ENCODE data around the gene SOCS1. TPM values are rescaled to one million over a fixed set of nuclear protein-coding genes. Genes with fewer than 3 reads are reported as not detected.

Gene SOCS1
- total and polyA plus RNA-seq, 2 of the 4 experiments (the other 2 are of a cell fraction): 2.0 to 22.0 TPM

DNA sequence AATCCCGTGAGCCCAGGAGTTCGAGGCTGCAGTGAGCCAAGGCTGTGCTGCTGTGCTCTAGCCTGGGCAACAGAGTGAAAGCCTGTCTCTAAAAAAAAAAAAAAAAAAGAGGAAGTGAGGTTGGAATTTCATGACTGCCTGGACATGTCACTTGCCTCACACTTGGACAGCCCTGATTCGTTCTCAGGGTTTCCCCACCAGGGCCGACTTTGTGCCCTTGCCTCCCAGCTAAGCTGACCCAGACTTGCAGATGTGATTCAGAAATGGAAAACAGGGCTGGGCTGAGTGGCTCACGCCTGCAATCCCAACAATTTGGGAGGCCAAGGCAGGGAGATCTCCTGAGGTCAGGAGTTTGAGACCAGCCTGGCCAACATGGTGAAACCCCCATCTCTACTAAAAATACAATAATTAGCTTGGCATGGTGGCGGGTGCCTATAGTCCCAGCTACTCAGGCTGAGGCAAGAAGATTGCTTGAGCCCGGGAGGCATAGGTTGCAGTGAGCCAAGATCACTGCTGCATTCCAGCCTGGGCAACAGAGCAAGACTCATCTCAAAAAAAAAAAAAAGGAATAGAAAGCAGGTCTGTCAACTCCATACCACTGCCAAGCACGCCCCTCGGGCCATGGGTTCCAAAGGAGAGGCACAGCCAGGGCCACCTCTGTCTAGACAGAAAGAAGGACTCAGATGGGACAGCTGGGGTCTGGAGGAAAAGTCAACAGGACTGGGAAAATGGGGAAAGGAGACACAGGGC, 46.9 kb downstream of the SOCS1 start:
- in situ Hi-C loops (cut with MboI; ENCODE audit: low sequenced_read_pairs): no loop called here
- Histone ChIP-seq H3K36me3 (ENCODE audit: control insufficient read depth, insufficient read depth, low read length) (no peaks in the 10 kb centered on the region), H3K4me2 (ENCODE audit: low read depth, low read length) (no peak overlapping the region), H2AFZ (replicated peaks; ENCODE audit: low read length, poor library complexity) (peak overlapping the region; percentile 15), H4K5ac (ENCODE audit: low read depth, low read length) (no peak overlapping the region), H3K27ac (ENCODE audit: insufficient read depth, low read length) (no peak overlapping the region), H3K9ac (ENCODE audit: low read depth, low read length) (no peak overlapping the region), H2AK9ac (replicated peaks; ENCODE audit: low read depth, low read length, poor library complexity) (no peak overlapping the region), H3K9me1 (ENCODE audit: insufficient read depth, low read length) (no peaks in the 10 kb centered on the region), H3K56ac (ENCODE audit: extremely low read depth, insufficient read depth, low read length) (0 out of 2 replicates have a peak overlapping the region, but pooled peaks have one; percentile 3), H3K9me3 (ENCODE audit: control insufficient read depth, insufficient read depth, low read length) (peaks cover 4% of the 10 kb centered on the region), H2BK120ac (ENCODE audit: low read depth, low read length) (no peak overlapping the region), H4K20me1 (ENCODE audit: insufficient read depth, low read length) (no peaks in the 10 kb centered on the region), H3K4ac (ENCODE audit: low read depth, low read length) (no peak overlapping the region), H2AK5ac (ENCODE audit: low read depth, low read length) (no peak overlapping the region), H3K18ac (ENCODE audit: low read depth, low read length) (no peak overlapping the region), H2BK5ac (ENCODE audit: low read depth, low read length, poor library complexity, severe bottlenecking) (no peak overlapping the region), H3K14ac (replicated peaks; ENCODE audit: low read depth, low read length) (no peak overlapping the region), H3K23ac (ENCODE audit: low read depth, low read length) (no peak overlapping the region), H3K4me1 (ENCODE audit: control insufficient read depth, insufficient read depth, low read length) (peaks cover 7% of the 10 kb centered on the region), H3K27me3 (ENCODE audit: control insufficient read depth, insufficient read depth, low read length) (peaks cover 5% of the 10 kb centered on the region; the same call in 1 of the 2 replicates), H4K8ac (ENCODE audit: low read depth in 2 of 2, low read length in 2 of 2) (no peak overlapping the region), H3K4me3 (ENCODE audit: insufficient read depth, low read depth, low read length) (no peak overlapping the region), H4K91ac (ENCODE audit: insufficient read depth, low read depth, low read length) (no peak overlapping the region), H3K79me1 (ENCODE audit: low read depth in 1 of 2, low read length in 2 of 2) (no peaks in the 10 kb centered on the region), H2BK15ac (ENCODE audit: low read depth, low read length) (no peak overlapping the region), H2BK20ac (ENCODE audit: low read depth, low read length) (no peak overlapping the region)
- ChIA-PET POLR2A (ENCODE audit: unreplicated experiment) (no interaction called here), CTCF (no interaction called here)
- intact Hi-C loops (cut with micrococcal nuclease): no loop called here
- no TSS peak for BruUV-seq (replicated peaks)
- 100% methylated on average over 2 of the region's 9 CpGs; no CpG with 5 or more reads in 1 of the 2 experiments for WGBS, 2 experiments (ENCODE audit: extremely low coverage in 2 of 2, insufficient read length in 1 of 2)
- DNase-seq (no peak), ATAC-seq (ENCODE audit: low read depth) (0 out of 2 replicates have a peak, but pooled peaks have one; percentile 15)
- TF ChIP-seq RCOR1 (IDR thresholded peaks at IDR 0.05; ENCODE audit: insufficient replicate concordance, low read length): no peak
- TF ChIP-seq, protein P1, sequence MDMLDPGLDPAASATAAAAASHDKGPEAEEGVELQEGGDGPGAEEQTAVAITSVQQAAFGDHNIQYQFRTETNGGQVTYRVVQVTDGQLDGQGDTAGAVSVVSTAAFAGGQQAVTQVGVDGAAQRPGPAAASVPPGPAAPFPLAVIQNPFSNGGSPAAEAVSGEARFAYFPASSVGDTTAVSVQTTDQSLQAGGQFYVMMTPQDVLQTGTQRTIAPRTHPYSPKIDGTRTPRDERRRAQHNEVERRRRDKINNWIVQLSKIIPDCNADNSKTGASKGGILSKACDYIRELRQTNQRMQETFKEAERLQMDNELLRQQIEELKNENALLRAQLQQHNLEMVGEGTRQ (IDR thresholded peaks at IDR 0.05; ENCODE audit: low read depth, low read length): no peak
- TF ChIP-seq CHD1 (IDR thresholded peaks at IDR 0.05; ENCODE audit: low read depth, low read length): no peak
- TF ChIP-seq, protein P2, sequence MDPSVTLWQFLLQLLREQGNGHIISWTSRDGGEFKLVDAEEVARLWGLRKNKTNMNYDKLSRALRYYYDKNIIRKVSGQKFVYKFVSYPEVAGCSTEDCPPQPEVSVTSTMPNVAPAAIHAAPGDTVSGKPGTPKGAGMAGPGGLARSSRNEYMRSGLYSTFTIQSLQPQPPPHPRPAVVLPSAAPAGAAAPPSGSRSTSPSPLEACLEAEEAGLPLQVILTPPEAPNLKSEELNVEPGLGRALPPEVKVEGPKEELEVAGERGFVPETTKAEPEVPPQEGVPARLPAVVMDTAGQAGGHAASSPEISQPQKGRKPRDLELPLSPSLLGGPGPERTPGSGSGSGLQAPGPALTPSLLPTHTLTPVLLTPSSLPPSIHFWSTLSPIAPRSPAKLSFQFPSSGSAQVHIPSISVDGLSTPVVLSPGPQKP (IDR thresholded peaks at IDR 0.05; ENCODE audit: borderline replicate concordance, low read depth, low read length): no peak
- dilution Hi-C loops (cut with HindIII; ENCODE audit: low sequenced_read_pairs, unreplicated experiment): no loop called here

Measured in IMR-90 (cell line).